T47D (cell line): ENCODE measurements around the gene HOXD9.

Experiments
- DNase-seq, 2 experiments: peaks; one replicate each; pipeline versions ENCODE4 v3.0.0 to v3.0.0-alpha.2; 2011 to 2012; ENCODE audit warnings: low read depth in 1 of 2, low spot score in 1 of 2
- JUND ChIP-seq: IDR thresholded peaks from 2 replicates; pipeline ENCODE4 v1.6.1; 2012; ENCODE audit warnings: low read depth
- in situ Hi-C: cut with HindIII; loops from 2 replicates; pipeline ENCODE4 v1.10.0; 2016; ENCODE audit warnings: low sequenced_read_pairs, low pct_unique_long_range_greater_than_20kb

The HOXD9 gene

DNA sequence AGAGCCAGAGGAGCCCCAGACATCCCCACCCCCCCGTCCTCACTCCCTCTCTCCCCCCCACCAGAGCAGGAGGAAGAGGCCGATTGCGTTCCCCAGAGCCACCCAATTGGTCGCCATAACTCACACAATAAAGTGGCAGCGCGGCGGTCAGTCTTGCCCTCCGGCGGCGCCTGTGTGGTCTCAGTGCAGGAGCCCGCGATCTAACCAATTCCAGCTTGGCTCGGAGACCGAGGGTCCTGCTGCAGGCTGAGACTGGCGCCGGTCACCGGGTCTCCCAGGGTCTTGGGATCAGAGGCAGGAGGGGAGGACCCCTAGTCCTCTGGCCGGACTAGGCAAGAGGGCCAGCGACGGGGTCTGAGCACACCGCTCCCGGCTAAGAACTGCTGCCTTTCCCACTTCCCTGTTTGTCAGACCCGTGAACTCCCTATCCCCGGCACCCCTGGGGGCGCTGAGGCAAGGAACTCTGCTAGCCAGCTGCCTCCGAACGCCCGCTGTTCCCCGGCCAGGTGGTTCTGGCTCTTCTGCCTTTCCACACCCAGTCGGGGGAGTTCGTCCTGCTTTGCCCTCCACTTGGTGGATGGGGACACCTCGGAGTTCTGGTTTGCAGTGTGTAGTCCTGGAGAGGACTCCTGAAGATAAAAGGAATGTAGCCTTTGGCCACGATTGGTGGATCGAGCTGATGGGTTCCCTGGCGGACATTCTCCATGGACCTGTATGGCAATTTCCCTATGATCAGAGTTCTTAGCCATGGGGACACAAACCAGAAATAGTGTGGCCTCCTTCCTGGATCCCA lies 24.0 kb upstream of the HOXD9 start:
- no peak for DNase-seq
- no peak for TF ChIP-seq JUND
- in situ Hi-C loops, result no loop called here

DNA sequence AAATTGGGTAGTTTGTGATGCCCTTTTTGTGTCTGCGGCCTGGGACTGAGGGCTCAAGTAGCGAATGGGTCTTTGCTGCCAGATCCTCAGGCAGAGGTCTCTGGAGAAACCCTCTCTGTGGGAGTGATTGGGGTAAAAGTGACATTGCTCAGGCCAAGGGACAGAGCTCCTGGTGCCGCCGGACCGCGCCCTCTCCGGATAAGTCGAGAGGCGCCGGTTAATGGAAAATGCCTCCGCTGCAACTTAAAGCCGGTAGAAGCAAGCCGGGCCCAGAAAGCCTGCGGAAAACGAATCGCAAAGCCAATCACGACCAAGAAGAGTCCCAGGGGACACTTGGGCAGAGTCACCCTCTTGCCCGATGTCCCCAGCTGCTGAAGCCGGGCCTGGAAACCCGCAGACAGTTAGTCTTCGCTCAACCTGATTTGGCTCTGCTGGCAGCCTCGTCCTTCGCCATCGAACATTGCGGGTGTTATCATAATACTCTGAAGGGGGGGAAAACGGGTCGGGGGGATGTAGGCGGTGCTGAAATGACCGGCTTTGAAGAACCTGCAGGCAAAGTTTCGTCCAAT lies 23.3 kb upstream of the HOXD9 start:
- in situ Hi-C loops, result no loop called here
- no peak for DNase-seq
- no peak for TF ChIP-seq JUND

DNA sequence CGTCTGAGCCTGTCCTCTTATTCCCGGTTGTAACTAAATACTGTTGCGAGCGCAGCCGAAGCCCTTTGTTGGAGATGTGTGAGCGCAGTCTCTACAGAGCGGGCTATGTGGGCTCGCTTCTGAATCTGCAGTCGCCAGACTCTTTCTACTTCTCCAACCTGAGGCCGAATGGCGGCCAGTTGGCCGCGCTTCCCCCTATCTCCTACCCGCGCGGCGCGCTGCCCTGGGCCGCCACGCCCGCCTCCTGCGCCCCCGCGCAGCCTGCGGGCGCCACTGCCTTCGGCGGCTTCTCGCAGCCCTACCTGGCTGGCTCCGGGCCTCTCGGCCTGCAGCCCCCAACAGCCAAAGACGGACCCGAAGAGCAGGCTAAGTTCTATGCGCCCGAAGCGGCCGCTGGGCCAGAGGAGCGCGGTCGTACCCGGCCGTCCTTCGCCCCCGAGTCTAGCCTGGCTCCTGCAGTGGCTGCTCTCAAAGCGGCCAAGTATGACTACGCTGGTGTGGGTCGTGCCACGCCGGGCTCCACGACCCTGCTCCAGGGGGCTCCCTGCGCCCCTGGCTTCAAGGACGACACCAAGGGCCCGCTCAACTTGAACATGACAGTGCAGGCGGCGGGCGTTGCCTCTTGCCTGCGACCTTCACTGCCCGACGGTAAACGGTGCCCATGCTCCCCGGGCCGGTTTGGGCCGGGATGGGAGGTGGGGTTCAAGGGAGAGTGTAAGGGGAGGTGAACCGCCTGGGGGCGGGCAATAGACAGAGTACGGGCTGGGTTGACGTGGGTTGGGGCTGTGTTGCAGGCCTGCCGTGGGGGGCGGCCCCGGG lies 22.6 kb upstream of the HOXD9 start, which contains the start of gene HOXD12:
Gene HOXD12, plus strand, starts transcription at position 68 of the 819 bp plus-strand sequence. Its CDS starts 7 bp downstream, at position 75.
- no peak for TF ChIP-seq JUND
- in situ Hi-C loops, result no loop called here
- DNase-seq, result no peak

DNA sequence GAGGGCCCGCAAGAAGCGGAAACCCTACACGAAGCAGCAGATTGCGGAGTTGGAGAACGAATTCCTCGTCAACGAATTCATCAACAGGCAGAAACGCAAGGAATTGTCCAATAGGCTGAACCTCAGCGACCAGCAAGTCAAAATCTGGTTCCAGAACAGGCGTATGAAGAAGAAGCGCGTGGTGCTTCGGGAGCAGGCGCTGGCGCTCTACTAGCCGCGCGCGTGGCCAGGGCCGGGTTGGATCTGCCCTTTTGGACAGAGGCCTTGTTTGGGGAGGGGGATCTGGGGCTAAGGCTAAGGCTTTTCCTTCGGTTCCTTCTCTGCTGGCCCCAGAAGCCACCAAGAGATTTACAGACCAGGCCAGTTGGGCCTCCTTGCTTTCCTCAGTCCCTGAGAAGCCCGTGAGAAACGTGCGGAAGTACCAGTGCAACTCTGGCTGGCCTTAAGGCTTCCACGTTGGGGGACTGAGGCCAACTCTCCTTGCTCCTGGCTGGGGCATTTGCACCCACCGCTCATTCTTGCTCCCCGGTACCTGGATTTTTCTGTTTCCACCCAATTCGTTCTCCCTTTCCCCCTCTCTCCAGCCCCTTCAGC lies 21.9 kb upstream of the HOXD9 start:
- no peak for DNase-seq
- in situ Hi-C loops, result no loop called here
- no peak for TF ChIP-seq JUND

DNA sequence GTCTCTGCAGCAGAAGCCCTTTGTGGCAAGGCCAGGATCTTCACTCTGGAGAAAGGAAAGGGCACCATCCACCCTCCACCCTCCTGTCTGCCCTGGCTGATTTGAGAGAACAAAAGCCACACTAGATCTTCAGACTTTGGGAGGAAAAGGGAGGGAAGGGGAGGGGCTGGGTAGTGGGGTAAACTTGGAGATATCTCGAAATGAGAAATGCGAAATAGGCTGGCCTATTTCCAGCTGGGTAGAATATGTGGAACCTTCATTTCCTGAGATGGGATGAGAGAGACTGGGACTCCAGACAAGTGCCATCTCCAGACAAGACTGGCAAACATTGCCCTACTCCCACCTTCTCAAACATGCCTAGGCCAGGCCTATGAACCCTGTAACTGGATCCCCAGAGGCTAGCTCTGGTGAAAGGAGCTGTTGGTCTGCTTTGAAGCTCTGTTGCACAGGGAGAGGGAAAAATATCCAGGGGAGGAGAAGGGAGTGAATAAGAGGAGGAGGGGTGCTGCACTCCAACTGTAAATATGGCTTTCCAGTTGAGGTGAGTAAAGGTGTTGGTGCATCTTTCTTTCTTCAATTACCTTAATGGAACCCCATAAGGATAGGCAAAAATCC lies 21.2 kb upstream of the HOXD9 start:
- no peak for DNase-seq
- TF ChIP-seq JUND, result no peak
- in situ Hi-C loops, result no loop called here

DNA sequence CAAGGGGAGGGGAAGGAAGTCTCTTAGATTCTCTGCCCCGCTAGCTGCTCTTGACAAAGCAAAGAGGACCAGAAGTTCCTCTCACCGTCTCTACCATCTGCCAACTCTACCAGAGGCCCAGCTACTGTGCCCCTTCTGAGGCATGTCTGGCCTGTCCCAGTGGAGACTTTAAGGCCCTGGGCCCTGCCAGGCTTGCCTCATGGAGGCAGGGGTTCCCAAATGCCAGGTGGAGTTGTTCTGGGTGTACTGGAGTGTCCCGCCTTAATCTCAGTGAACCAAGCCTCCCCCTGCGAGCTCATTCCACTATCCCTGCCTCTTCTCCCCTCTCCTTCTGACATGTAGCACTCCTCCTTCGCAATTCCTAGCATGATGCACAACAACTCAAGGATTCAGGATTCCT lies 20.7 kb upstream of the HOXD9 start:
- in situ Hi-C loops, result no loop called here
- TF ChIP-seq JUND, result no peak

DNA sequence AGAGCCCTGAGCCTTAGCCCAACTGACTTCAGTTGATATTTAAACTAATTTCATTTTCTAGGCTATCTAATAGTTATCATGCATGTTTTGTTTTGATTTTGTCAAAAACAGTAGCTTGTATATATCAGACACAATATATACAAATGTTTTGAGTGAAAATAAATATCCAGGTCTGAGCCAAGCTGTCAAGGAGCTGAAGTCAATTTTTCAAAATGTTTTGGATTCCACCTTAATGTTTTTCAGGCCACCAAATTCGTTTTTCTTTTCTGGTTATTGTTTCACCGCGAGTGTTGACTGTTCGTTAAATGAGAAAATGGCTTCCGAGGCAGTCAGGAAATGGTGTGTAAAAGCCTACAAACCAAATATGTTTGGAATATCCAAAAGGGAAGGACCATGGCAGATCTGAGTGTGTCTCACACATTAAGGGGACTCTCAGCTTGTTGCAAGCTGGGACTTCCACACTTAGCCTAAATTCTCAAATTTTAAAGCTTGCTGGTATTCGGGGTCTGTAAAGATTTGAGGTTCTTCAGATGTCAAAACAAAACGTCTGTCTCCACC lies 20.1 kb upstream of the HOXD9 start:
- DNase-seq, result no peak
- in situ Hi-C loops, result no loop called here
- no peak for TF ChIP-seq JUND

More for the DNA sequence above, 20.7 kb upstream of the HOXD9 start:
- DNase-seq, result no peak

DNA sequence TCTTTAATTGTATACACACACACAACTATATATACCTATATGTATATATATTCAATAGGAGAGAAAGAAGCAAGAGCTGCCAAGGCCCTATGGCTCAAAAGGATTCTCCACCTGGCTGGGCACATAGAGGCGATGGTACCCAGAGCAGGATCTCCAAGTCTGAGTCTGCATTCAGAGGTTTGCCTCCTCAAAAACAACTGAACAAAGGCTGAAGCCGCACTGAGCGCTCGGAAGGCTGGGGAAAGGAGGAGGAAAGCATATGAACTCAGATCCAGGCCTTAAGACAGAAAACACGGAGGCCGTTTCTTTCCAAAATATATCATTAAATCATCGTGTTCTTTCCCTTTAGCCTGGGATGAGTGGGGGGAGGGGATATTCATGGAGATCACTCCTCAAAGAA lies 19.3 kb upstream of the HOXD9 start:
- in situ Hi-C loops, result no loop called here
- no peak for DNase-seq
- no peak for TF ChIP-seq JUND

DNA sequence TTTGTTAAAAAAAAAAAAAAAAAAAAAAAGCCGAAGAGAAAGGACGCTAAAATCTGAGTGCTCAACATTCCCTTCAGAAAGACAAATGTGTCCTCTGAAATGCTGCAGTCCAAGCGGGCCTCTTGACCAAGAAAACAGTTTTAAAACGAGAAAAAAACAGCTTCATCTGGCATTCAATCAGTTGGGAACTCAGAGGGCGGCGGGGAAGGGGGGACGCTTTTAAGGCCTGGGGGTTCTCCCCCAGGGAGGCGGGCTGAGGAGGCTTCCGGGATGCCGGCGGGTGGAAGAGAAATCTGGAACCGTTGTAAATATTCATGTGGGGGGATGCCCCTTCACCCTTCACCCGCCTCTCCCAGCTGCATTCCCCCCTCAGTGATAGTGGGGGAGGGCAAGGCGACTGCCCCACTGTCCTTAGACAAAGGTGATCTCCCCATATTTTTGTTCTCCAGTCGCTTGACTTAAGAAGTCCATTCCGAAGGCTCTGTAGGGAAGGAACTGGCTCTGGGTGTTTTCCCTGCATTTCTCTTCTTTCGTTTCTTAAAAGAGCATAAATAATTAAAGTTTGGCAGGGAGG lies 18.7 kb upstream of the HOXD9 start:
- no peak for TF ChIP-seq JUND
- no peak for DNase-seq
- in situ Hi-C loops, result no loop called here

DNA sequence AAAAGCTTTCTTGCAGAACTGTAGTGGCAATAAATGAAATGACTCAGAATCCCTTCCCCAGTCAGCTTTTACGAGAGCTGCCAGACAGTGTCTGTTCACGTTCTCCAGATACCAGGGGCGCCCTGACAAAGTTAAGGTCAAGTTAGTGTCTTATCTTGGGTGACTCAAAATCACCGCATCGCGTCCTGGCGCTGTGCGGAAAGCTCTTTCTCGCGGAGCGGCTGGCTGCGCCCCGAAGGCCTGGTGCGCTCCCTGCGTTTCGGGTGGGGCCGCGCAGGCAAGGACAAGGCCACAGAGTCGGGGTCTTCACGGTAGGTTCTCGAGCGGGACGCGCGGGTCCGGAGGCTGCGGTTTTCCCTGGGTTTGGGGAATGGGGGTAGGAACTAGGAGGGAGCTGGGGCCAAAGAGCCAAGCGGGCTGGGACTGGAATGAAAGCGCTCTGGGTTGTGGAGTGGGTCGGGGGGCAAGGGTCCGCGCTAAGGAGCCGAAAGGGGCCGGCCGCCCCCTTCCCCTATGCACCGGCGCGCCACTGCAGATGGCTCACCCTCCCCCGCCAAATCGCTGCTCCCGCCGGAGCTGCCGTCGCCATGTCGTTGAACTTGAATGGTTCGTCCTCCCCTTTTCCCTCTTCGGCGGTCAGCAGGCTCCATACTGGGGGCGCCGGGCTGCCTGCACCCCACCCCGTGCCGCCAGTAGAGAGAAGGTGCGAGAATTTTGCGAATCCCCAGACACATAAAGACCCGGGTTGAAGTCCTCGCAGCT lies 18.0 kb upstream of the HOXD9 start:
- DNase-seq, result no peak
- in situ Hi-C loops, result no loop called here
- no peak for TF ChIP-seq JUND

DNA sequence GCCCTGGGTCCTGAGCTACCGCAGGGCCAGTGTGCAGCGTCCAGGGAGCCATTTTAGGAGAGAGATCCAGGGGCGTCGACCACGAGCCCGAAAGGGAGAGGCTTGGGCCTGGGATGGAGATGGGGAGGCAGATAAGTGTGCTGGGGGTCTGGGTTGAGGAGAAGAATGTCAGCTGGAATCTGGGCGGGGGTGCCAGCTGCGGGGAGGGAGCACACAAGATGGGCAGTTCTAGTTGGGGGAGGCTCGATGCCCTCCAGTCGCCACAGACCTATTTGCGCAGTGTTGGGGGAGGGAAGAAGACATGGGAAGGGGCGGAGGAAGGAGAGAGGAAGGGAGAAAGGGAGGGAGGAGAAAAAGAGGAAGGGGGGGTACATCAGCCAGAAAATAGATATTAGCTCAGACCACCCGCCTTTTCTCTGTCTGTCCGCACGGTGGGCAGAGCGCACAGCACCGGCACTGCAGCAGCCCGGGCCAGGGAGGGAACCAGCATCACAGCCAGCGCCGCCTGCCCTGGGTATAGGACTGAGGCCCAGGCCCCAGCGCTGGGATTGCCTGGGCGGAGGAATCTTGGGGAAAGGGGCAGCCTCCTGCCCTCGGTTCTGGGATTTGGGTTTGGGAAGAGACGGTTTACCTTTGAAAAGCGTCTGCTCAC lies 17.3 kb upstream of the HOXD9 start:
- no peak for TF ChIP-seq JUND
- no peak for DNase-seq
- in situ Hi-C loops, result no loop called here
